Body of pancreas (tissue), 4 donors: Measurements from ENCODE around the gene HOXB4.

Source experiments
- CTCF ChIP-seq, 7 experiments: fragments of 450-650 bp in 4 of 7; fragments of 200-600 bp in 3 of 7; sonication (generic) in 3 of 7; IDR thresholded peaks; one replicate each; pipeline ENCODE4 v1.5.1; 2016 to 2019; ENCODE audit warnings: antibody characterized with exemption in 7 of 7
- POLR2A ChIP-seq, 3 donors: fragments of 450-650 bp; IDR thresholded peaks; one replicate each; pipeline ENCODE4 v1.6.1; 2016; ENCODE audit warnings: antibody characterized with exemption in 3 of 3, mild to moderate bottlenecking in 2 of 3

- no peak for TF ChIP-seq CTCF (IDR thresholded peaks at IDR 0.05)
- no peak for TF ChIP-seq POLR2A (IDR thresholded peaks at IDR 0.05)
Observed at GRCh38 chr17:48592577-48592976, 14.4 kb upstream of the HOXB4 start.
